HEK293 (cell line): ENCODE measurements around the gene TGFBRAP1.

Experiments
- CTCF ChIA-PET: fragments of 350-600 bp; formaldehyde crosslinking; extraction: SDS; loops from one replicate; lab custom pipeline; 2021; ENCODE audit warnings: antibody characterized with exemption; lab: Yijun Ruan, JAX
- POLR2A ChIA-PET: fragments of 300-600 bp; formaldehyde crosslinking; extraction: SDS; loops from one replicate; lab custom pipeline; 2020; ENCODE audit warnings: antibody characterized with exemption, inconsistent platforms; lab: Yijun Ruan, JAX
- H3K27ac ChIP-seq: fragments of 200-500 bp; sonication (Bioruptor generic); 2 replicates; pipeline ENCODE4 v1.5.1; 2014; ENCODE audit warnings: low read depth, low read length, control low read depth, inconsistent platforms; ENCODE audit errors: extremely low read depth
- H3K36me3 ChIP-seq, 2 experiments: fragments of 200-500 bp in 1 of 2; sonication (Bioruptor generic) in 1 of 2; 1 replicate in 1 of 2; 2 replicates in 1 of 2; pipeline ENCODE4 v1.5.1; 2014 to 2017; ENCODE audit warnings: inconsistent platforms in 2 of 2, low read length in 2 of 2; ENCODE audit not compliant: control insufficient read depth in 2 of 2, insufficient read depth in 1 of 2
- H3K4me1 ChIP-seq: fragments of 200-500 bp; sonication (Bioruptor generic); 2 replicates; pipeline ENCODE4 v1.5.1; 2014; ENCODE audit warnings: mild to moderate bottlenecking, low read length, inconsistent platforms; ENCODE audit not compliant: control insufficient read depth, insufficient read depth
- H3K4me3 ChIP-seq: 2 replicates; pipeline ENCODE4 v1.5.1; 2011; ENCODE audit warnings: low read depth, mild to moderate bottlenecking, control low read depth, low read length, moderate library complexity
- H3K9me3 ChIP-seq: fragments of 200-500 bp; sonication (Bioruptor generic); 2 replicates; pipeline ENCODE4 v1.5.1; 2014; ENCODE audit warnings: low read depth, low read length, inconsistent platforms; ENCODE audit not compliant: control insufficient read depth, insufficient read depth
- BCL11A ChIP-seq: fragments of 450-650 bp; formaldehyde crosslinking; IDR thresholded peaks from 2 replicates; pipeline ENCODE4 v1.5.1; 2016; ENCODE audit warnings: low read depth, missing biosample characterization, missing genetic modification characterization
- KLF8 ChIP-seq: fragments of 450-650 bp; formaldehyde crosslinking; IDR thresholded peaks from 2 replicates; pipeline ENCODE4 v1.5.1; 2016; ENCODE audit warnings: missing biosample characterization, missing genetic modification characterization
- OSR2 ChIP-seq: fragments of 450-650 bp; formaldehyde crosslinking; IDR thresholded peaks from 2 replicates; pipeline ENCODE4 v1.5.1; 2016; ENCODE audit warnings: missing biosample characterization, missing genetic modification characterization
- PRDM10 ChIP-seq: fragments of 450-650 bp; formaldehyde crosslinking; IDR thresholded peaks from 2 replicates; pipeline ENCODE4 v1.5.1; 2016; ENCODE audit warnings: missing biosample characterization, missing genetic modification characterization
- PRDM2 ChIP-seq: fragments of 450-650 bp; formaldehyde crosslinking; IDR thresholded peaks from 2 replicates; pipeline ENCODE4 v1.5.1; 2016; ENCODE audit warnings: missing biosample characterization, missing genetic modification characterization, borderline replicate concordance
- YY1 ChIP-seq: fragments of 450-650 bp; formaldehyde crosslinking; IDR thresholded peaks from 2 replicates; pipeline ENCODE4 v1.5.1; 2018; ENCODE audit warnings: missing biosample characterization, missing genetic modification characterization
- ZNF23 ChIP-seq: fragments of 450-650 bp; formaldehyde crosslinking; IDR thresholded peaks from 2 replicates; pipeline ENCODE4 v1.5.1; 2016; ENCODE audit warnings: missing biosample characterization, missing genetic modification characterization, borderline replicate concordance
- ZNF274 ChIP-seq, 2 experiments: fragments of 200-500 bp in 1 of 2; fragments of 450-650 bp in 1 of 2; sonication (Bioruptor generic) in 1 of 2; formaldehyde crosslinking in 1 of 2; IDR thresholded peaks; 2 replicates each; pipeline versions ENCODE4 v1.5.1 to v1.6.1; 2014 to 2016; ENCODE audit warnings: borderline replicate concordance in 1 of 2, inconsistent platforms in 1 of 2, low read length in 1 of 2, missing biosample characterization in 1 of 2, missing genetic modification characterization in 1 of 2
- ZNF341 ChIP-seq: fragments of 450-650 bp; formaldehyde crosslinking; IDR thresholded peaks from 2 replicates; pipeline ENCODE4; 2016; ENCODE audit warnings: low read depth, missing biosample characterization, missing genetic modification characterization
- ZNF513 ChIP-seq: fragments of 450-650 bp; IDR thresholded peaks from 2 replicates; pipeline ENCODE4 v1.5.1; 2018; ENCODE audit warnings: missing biosample characterization, missing genetic modification characterization
- ZNF600 ChIP-seq: fragments of 450-650 bp; formaldehyde crosslinking; IDR thresholded peaks from 2 replicates; pipeline ENCODE4 v1.5.1; 2016; ENCODE audit warnings: missing biosample characterization, missing genetic modification characterization
- ZNF654 ChIP-seq: fragments of 450-650 bp; formaldehyde crosslinking; IDR thresholded peaks from 2 replicates; pipeline ENCODE4 v1.5.1; 2016; ENCODE audit warnings: low read depth, missing biosample characterization, missing genetic modification characterization
- ZNF776 ChIP-seq: fragments of 450-650 bp; formaldehyde crosslinking; IDR thresholded peaks from 2 replicates; pipeline ENCODE4 v1.5.0; 2017; ENCODE audit warnings: missing biosample characterization, missing genetic modification characterization, borderline replicate concordance
- ZSCAN30 ChIP-seq: fragments of 450-650 bp; IDR thresholded peaks from 2 replicates; pipeline ENCODE4 v1.5.1; 2018; ENCODE audit warnings: missing biosample characterization, mild to moderate bottlenecking, missing genetic modification characterization, moderate library complexity
- TF ChIP-seq, protein P1 (sequence below): sonication (generic); formaldehyde crosslinking; IDR thresholded peaks from 2 replicates; pipeline ENCODE4 v1.8.1; 2022; ENCODE audit warnings: mild to moderate bottlenecking, moderate library complexity, missing genetic modification reagents
- TF ChIP-seq, protein P2 (sequence below): fragments of 450-650 bp; formaldehyde crosslinking; IDR thresholded peaks from 2 replicates; pipeline ENCODE4 v1.5.1; 2017; ENCODE audit warnings: missing biosample characterization, missing genetic modification characterization
- TF ChIP-seq, protein P3 (sequence below): fragments of 450-650 bp; formaldehyde crosslinking; IDR thresholded peaks from 2 replicates; pipeline ENCODE4 v1.5.1; 2016; ENCODE audit warnings: missing biosample characterization, missing genetic modification characterization

Gene TGFBRAP1

DNA sequence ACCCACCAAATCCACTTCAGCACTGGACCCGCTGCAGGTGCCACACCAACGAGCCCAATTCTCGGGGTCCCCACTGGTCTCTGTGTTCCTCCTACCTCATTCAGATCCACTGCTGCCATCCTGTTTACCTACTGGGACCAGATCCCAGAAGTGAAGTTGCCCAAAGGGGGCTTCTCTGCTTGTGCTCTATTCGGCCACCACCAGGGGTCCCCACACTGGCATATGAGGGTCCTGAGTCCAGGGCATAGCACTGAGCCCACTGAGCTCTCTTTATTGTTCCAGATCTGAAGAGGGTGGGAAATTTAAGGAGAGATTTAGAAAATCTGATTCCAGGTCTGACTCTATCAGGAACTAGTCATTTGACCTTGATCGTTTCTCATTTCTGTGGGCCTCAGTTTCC lies 85.6 kb downstream of the TGFBRAP1 start (continued):
- TF ChIP-seq PRDM10 (tag by site-specific recombination) (no peak), ZNF654 (tag by site-specific recombination) (no peak), ZNF341 (tag by site-specific recombination) (no peak), PRDM2 (no peak), ZNF513 (tag by site-specific recombination) (no peak), ZNF23 (no peak), ZNF776 (no peak), OSR2 (tag by site-specific recombination) (no peak)
- TF ChIP-seq, protein P1, sequence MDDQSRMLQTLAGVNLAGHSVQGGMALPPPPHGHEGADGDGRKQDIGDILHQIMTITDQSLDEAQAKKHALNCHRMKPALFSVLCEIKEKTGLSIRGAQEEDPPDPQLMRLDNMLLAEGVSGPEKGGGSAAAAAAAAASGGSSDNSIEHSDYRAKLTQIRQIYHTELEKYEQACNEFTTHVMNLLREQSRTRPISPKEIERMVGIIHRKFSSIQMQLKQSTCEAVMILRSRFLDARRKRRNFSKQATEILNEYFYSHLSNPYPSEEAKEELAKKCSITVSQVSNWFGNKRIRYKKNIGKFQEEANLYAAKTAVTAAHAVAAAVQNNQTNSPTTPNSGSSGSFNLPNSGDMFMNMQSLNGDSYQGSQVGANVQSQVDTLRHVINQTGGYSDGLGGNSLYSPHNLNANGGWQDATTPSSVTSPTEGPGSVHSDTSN (CRISPR knock-in tag): no peak

- H3K4me3 ChIP-seq: no peak overlapping the region
- H3K27ac ChIP-seq: no peak overlapping the region
These were observed 87.1 kb downstream of the TGFBRAP1 start for GRCh38 chr2:105242286-105242993.

More at GRCh38 chr2:105242286-105242993, 87.1 kb downstream of the TGFBRAP1 start:
- POLR2A ChIA-PET: no interaction called here
- no peaks in the 10 kb centered on the region for H3K4me1 ChIP-seq
- no peaks in the 10 kb centered on the region for H3K9me3 ChIP-seq
- CTCF ChIA-PET: interaction anchor here (1.1 to 15.0 kb wide), 2 partner anchors 128 to 139 kb away, joined by 3 to 343 read pairs; no protein-coding TSS in a partner anchor
- H3K36me3 ChIP-seq: no peaks in the 10 kb centered on the region
- TF ChIP-seq KLF8 (tag by site-specific recombination) (no peak), ZNF274 (IDR thresholded peaks at IDR 0.05; ENCODE audit: low read length) (no peak), ZNF274 (tag by site-specific recombination; IDR thresholded peaks at IDR 0.05; ENCODE audit: borderline replicate concordance) (no peak), BCL11A (tag by site-specific recombination) (no peak), ZSCAN30 (no peak), YY1 (tag by site-specific recombination) (no peak), ZNF600 (tag by site-specific recombination) (no peak)
- TF ChIP-seq, protein P2, sequence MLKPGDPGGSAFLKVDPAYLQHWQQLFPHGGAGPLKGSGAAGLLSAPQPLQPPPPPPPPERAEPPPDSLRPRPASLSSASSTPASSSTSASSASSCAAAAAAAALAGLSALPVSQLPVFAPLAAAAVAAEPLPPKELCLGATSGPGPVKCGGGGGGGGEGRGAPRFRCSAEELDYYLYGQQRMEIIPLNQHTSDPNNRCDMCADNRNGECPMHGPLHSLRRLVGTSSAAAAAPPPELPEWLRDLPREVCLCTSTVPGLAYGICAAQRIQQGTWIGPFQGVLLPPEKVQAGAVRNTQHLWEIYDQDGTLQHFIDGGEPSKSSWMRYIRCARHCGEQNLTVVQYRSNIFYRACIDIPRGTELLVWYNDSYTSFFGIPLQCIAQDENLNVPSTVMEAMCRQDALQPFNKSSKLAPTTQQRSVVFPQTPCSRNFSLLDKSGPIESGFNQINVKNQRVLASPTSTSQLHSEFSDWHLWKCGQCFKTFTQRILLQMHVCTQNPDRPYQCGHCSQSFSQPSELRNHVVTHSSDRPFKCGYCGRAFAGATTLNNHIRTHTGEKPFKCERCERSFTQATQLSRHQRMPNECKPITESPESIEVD (tag by site-specific recombination): no peak
- TF ChIP-seq, protein P3, sequence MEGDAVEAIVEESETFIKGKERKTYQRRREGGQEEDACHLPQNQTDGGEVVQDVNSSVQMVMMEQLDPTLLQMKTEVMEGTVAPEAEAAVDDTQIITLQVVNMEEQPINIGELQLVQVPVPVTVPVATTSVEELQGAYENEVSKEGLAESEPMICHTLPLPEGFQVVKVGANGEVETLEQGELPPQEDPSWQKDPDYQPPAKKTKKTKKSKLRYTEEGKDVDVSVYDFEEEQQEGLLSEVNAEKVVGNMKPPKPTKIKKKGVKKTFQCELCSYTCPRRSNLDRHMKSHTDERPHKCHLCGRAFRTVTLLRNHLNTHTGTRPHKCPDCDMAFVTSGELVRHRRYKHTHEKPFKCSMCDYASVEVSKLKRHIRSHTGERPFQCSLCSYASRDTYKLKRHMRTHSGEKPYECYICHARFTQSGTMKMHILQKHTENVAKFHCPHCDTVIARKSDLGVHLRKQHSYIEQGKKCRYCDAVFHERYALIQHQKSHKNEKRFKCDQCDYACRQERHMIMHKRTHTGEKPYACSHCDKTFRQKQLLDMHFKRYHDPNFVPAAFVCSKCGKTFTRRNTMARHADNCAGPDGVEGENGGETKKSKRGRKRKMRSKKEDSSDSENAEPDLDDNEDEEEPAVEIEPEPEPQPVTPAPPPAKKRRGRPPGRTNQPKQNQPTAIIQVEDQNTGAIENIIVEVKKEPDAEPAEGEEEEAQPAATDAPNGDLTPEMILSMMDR (tag by site-specific recombination): no peak
- TF ChIP-seq, all 188 proteins: peak for 0
